ENCODE data around the gene CNTN1. TPM values are rescaled to one million over a fixed set of nuclear protein-coding genes. Genes with fewer than 3 reads are reported as not detected.

CNTN1 gene
- total and polyA plus RNA-seq, 5 donors from 2014 or later = not detected

GRCh38 chr12:40915172-40915571 lies 222.9 kb downstream of the CNTN1 start:
- no peak overlapping the region for H3K27ac ChIP-seq (ENCODE audit: insufficient read depth, low read length, poor library complexity, severe bottlenecking)
- no peaks in the 10 kb centered on the region for H3K36me3 Mint-ChIP-seq
- no peaks in the 10 kb centered on the region for H3K4me1 ChIP-seq (ENCODE audit: control insufficient read depth, insufficient read depth, low read length, poor library complexity, severe bottlenecking)
- H3K9me3 Mint-ChIP-seq = peaks cover 0 to 1% (median 0%) of the 10 kb centered on the region in 7 donors
- no peak overlapping the region for H3K4me3 Mint-ChIP-seq
- no peaks in the 10 kb centered on the region for H3K27me3 Mint-ChIP-seq
- DNase-seq (no peak), ATAC-seq (ENCODE audit: low read depth in 2 of 2) (no peak)
- no peaks in the 10 kb centered on the region for H3K4me1 Mint-ChIP-seq
- no peak overlapping the region for H3K4me3 ChIP-seq (ENCODE audit: low read depth, low read length)
- H3K27me3 ChIP-seq (ENCODE audit: control insufficient read depth, insufficient read depth, low read length) = no peaks in the 10 kb centered on the region
- no peaks in the 10 kb centered on the region for H3K9me3 ChIP-seq (ENCODE audit: control insufficient read depth in 2 of 2, low read length in 2 of 2)
- no peak overlapping the region for H3K27ac Mint-ChIP-seq
- H3K36me3 ChIP-seq (ENCODE audit: control insufficient read depth, insufficient read depth, low read length) = no peaks in the 10 kb centered on the region

GRCh38 chr12:40917561-40917960 lies 225.3 kb downstream of the CNTN1 start:
- no peak for DNase-seq
- Histone ChIP-seq H3K36me3 (ENCODE audit: control insufficient read depth, insufficient read depth, low read length) (no peaks in the 10 kb centered on the region), H3K9me3 (ENCODE audit: control insufficient read depth in 2 of 2, low read length in 2 of 2) (no peaks in the 10 kb centered on the region), H3K27ac (ENCODE audit: insufficient read depth, low read length, poor library complexity, severe bottlenecking) (no peak overlapping the region), H3K4me1 (ENCODE audit: control insufficient read depth, insufficient read depth, low read length, poor library complexity, severe bottlenecking) (no peaks in the 10 kb centered on the region), H3K4me3 (ENCODE audit: low read depth, low read length) (no peak overlapping the region), H3K27me3 (ENCODE audit: control insufficient read depth, insufficient read depth, low read length) (no peaks in the 10 kb centered on the region)
- Mint-ChIP-seq H3K4me3 (no peak overlapping the region), H3K27ac (no peak overlapping the region), H3K9me3 (peaks cover 0 to 1% (median 0%) of the 10 kb centered on the region in 7 donors), H3K4me1 (no peaks in the 10 kb centered on the region), H3K36me3 (no peaks in the 10 kb centered on the region), H3K27me3 (no peaks in the 10 kb centered on the region)
- ATAC-seq (ENCODE audit: low read depth in 2 of 2) = no peak

- H3K4me1 Mint-ChIP-seq = no peaks in the 10 kb centered on the region
- Histone ChIP-seq H3K36me3 (ENCODE audit: control insufficient read depth, insufficient read depth, low read length) (no peaks in the 10 kb centered on the region), H3K27ac (ENCODE audit: insufficient read depth, low read length, poor library complexity, severe bottlenecking) (no peak overlapping the region), H3K9me3 (ENCODE audit: control insufficient read depth in 2 of 2, low read length in 2 of 2) (no peaks in the 10 kb centered on the region), H3K4me1 (ENCODE audit: control insufficient read depth, insufficient read depth, low read length, poor library complexity, severe bottlenecking) (no peaks in the 10 kb centered on the region), H3K27me3 (ENCODE audit: control insufficient read depth, insufficient read depth, low read length) (no peaks in the 10 kb centered on the region), H3K4me3 (ENCODE audit: low read depth, low read length) (no peak overlapping the region)
- no peak overlapping the region for H3K4me3 Mint-ChIP-seq
- no peaks in the 10 kb centered on the region for H3K27me3 Mint-ChIP-seq
- H3K36me3 Mint-ChIP-seq = no peaks in the 10 kb centered on the region
- no peak overlapping the region for H3K27ac Mint-ChIP-seq
- peak in 1 of 3 donors; percentile 2 for DNase-seq
- no peak for ATAC-seq (ENCODE audit: low read depth in 2 of 2)
- peaks cover 0 to 1% (median 0%) of the 10 kb centered on the region in 7 donors for H3K9me3 Mint-ChIP-seq
These were observed 229.4 kb downstream of the CNTN1 start for GRCh38 chr12:40921563-40922163.

- no peaks in the 10 kb centered on the region for H3K36me3 ChIP-seq (ENCODE audit: control insufficient read depth, insufficient read depth, low read length)
- Mint-ChIP-seq H3K36me3 (no peaks in the 10 kb centered on the region), H3K4me1 (no peaks in the 10 kb centered on the region), H3K4me3 (no peak overlapping the region), H3K27ac (no peak overlapping the region), H3K27me3 (no peaks in the 10 kb centered on the region), H3K9me3 (no peaks in the 10 kb centered on the region)
- ATAC-seq (ENCODE audit: low read depth in 2 of 2) (no peak), DNase-seq (no peak)
- H3K4me1 ChIP-seq (ENCODE audit: control insufficient read depth, insufficient read depth, low read length, poor library complexity, severe bottlenecking) = no peaks in the 10 kb centered on the region
- H3K4me3 ChIP-seq (ENCODE audit: low read depth, low read length) = no peak overlapping the region
- H3K27me3 ChIP-seq (ENCODE audit: control insufficient read depth, insufficient read depth, low read length) = no peaks in the 10 kb centered on the region
- H3K27ac ChIP-seq (ENCODE audit: insufficient read depth, low read length, poor library complexity, severe bottlenecking) = no peak overlapping the region
- H3K9me3 ChIP-seq (ENCODE audit: control insufficient read depth in 2 of 2, low read length in 2 of 2) = no peaks in the 10 kb centered on the region
These were observed 245.7 kb downstream of the CNTN1 start for GRCh38 chr12:40937891-40938290.

- Mint-ChIP-seq H3K27ac (no peak overlapping the region), H3K4me3 (no peak overlapping the region), H3K9me3 (no peaks in the 10 kb centered on the region), H3K27me3 (peaks cover 5% of the 10 kb centered on the region), H3K36me3 (no peaks in the 10 kb centered on the region), H3K4me1 (no peaks in the 10 kb centered on the region)
- H3K4me1 ChIP-seq (ENCODE audit: control insufficient read depth, insufficient read depth, low read length, poor library complexity, severe bottlenecking) = no peaks in the 10 kb centered on the region
- no peaks in the 10 kb centered on the region for H3K9me3 ChIP-seq (ENCODE audit: control insufficient read depth in 2 of 2, low read length in 2 of 2)
- ATAC-seq (ENCODE audit: low read depth in 2 of 2) = no peak
- H3K4me3 ChIP-seq (ENCODE audit: low read depth, low read length) = no peak overlapping the region
- no peaks in the 10 kb centered on the region for H3K36me3 ChIP-seq (ENCODE audit: control insufficient read depth, insufficient read depth, low read length)
- H3K27me3 ChIP-seq (ENCODE audit: control insufficient read depth, insufficient read depth, low read length) = no peaks in the 10 kb centered on the region
- DNase-seq = no peak
- no peak overlapping the region for H3K27ac ChIP-seq (ENCODE audit: insufficient read depth, low read length, poor library complexity, severe bottlenecking)
These were observed 250.1 kb downstream of the CNTN1 start for GRCh38 chr12:40942326-40942725.

- no peak for DNase-seq
- no peak overlapping the region for H3K4me3 ChIP-seq (ENCODE audit: low read depth, low read length)
- Mint-ChIP-seq H3K4me1 (no peaks in the 10 kb centered on the region), H3K27me3 (peaks cover 5% of the 10 kb centered on the region), H3K27ac (no peak overlapping the region), H3K4me3 (no peak overlapping the region), H3K36me3 (no peaks in the 10 kb centered on the region), H3K9me3 (no peaks in the 10 kb centered on the region)
- no peaks in the 10 kb centered on the region for H3K4me1 ChIP-seq (ENCODE audit: control insufficient read depth, insufficient read depth, low read length, poor library complexity, severe bottlenecking)
- no peak overlapping the region for H3K27ac ChIP-seq (ENCODE audit: insufficient read depth, low read length, poor library complexity, severe bottlenecking)
- no peaks in the 10 kb centered on the region for H3K9me3 ChIP-seq (ENCODE audit: control insufficient read depth in 2 of 2, low read length in 2 of 2)
- no peak for ATAC-seq (ENCODE audit: low read depth in 2 of 2)
- H3K36me3 ChIP-seq (ENCODE audit: control insufficient read depth, insufficient read depth, low read length) = no peaks in the 10 kb centered on the region
- no peaks in the 10 kb centered on the region for H3K27me3 ChIP-seq (ENCODE audit: control insufficient read depth, insufficient read depth, low read length)
These were observed 253.5 kb downstream of the CNTN1 start for GRCh38 chr12:40945772-40946171.

- no peaks in the 10 kb centered on the region for H3K27me3 ChIP-seq (ENCODE audit: control insufficient read depth, insufficient read depth, low read length)
- Mint-ChIP-seq H3K27me3 (peaks cover 5% of the 10 kb centered on the region), H3K9me3 (no peaks in the 10 kb centered on the region), H3K27ac (no peak overlapping the region), H3K36me3 (no peaks in the 10 kb centered on the region), H3K4me3 (no peak overlapping the region), H3K4me1 (no peaks in the 10 kb centered on the region)
- DNase-seq (peak in 2 of 3 donors; percentile 2 to 33), ATAC-seq (ENCODE audit: low read depth in 2 of 2) (no peak)
- no peaks in the 10 kb centered on the region for H3K4me1 ChIP-seq (ENCODE audit: control insufficient read depth, insufficient read depth, low read length, poor library complexity, severe bottlenecking)
- no peaks in the 10 kb centered on the region for H3K36me3 ChIP-seq (ENCODE audit: control insufficient read depth, insufficient read depth, low read length)
- H3K9me3 ChIP-seq (ENCODE audit: control insufficient read depth in 2 of 2, low read length in 2 of 2) = no peaks in the 10 kb centered on the region
- no peak overlapping the region for H3K4me3 ChIP-seq (ENCODE audit: low read depth, low read length)
- no peak overlapping the region for H3K27ac ChIP-seq (ENCODE audit: insufficient read depth, low read length, poor library complexity, severe bottlenecking)
These were observed 254.5 kb downstream of the CNTN1 start for GRCh38 chr12:40946612-40947194.

GRCh38 chr12:40947797-40948196 lies 255.6 kb downstream of the CNTN1 start:
- H3K4me3 ChIP-seq (ENCODE audit: low read depth, low read length) = no peak overlapping the region
- Mint-ChIP-seq H3K4me1 (no peaks in the 10 kb centered on the region), H3K9me3 (no peaks in the 10 kb centered on the region), H3K27ac (no peak overlapping the region), H3K4me3 (no peak overlapping the region), H3K36me3 (no peaks in the 10 kb centered on the region), H3K27me3 (peaks cover 5% of the 10 kb centered on the region)
- H3K9me3 ChIP-seq (ENCODE audit: control insufficient read depth in 2 of 2, low read length in 2 of 2) = no peaks in the 10 kb centered on the region
- H3K27me3 ChIP-seq (ENCODE audit: control insufficient read depth, insufficient read depth, low read length) = no peaks in the 10 kb centered on the region
- H3K36me3 ChIP-seq (ENCODE audit: control insufficient read depth, insufficient read depth, low read length) = no peaks in the 10 kb centered on the region
- no peak overlapping the region for H3K27ac ChIP-seq (ENCODE audit: insufficient read depth, low read length, poor library complexity, severe bottlenecking)
- DNase-seq (no peak), ATAC-seq (ENCODE audit: low read depth in 2 of 2) (no peak)
- no peaks in the 10 kb centered on the region for H3K4me1 ChIP-seq (ENCODE audit: control insufficient read depth, insufficient read depth, low read length, poor library complexity, severe bottlenecking)
